Ovary (tissue), 9 donors: ENCODE data around the gene PCDH15. TPM values are rescaled to one million over a fixed set of nuclear protein-coding genes. Genes with fewer than 3 reads are reported as not detected.
A peak's percentile ranks its signal among the peaks of the same experiment; 100 is the strongest.

Source experiments
- DNase-seq, 5 donors: peaks; one replicate each; pipeline ENCODE4 v3.0.0-alpha.2; 2019 to 2020
- H3K27ac ChIP-seq, 2 donors: fragments of 200-600 bp; one replicate each; pipeline versions ENCODE4 v1.5.1 to v1.8.0; 2019 to 2022
- H3K27me3 ChIP-seq: fragments of 200-600 bp; one replicate; pipeline ENCODE4 v1.8.0; 2022
- H3K36me3 ChIP-seq: fragments of 200-600 bp; sonication (generic); one replicate; pipeline ENCODE4 v1.5.1; 2019
- H3K4me1 ChIP-seq: one replicate; pipeline ENCODE4 v1.8.1; 2013; ENCODE audit warnings: mild to moderate bottlenecking, moderate library complexity; ENCODE audit not compliant: insufficient read depth
- H3K4me3 ChIP-seq: fragments of 200-600 bp; sonication (generic); one replicate; pipeline ENCODE4 v1.5.1; 2017
- H3K9me3 ChIP-seq, 2 donors: fragments of 200-600 bp in 1 of 2; sonication (generic) in 1 of 2; one replicate each; pipeline versions ENCODE4 v1.5.1 to v1.8.1; 2013 to 2019; ENCODE audit warnings: mild to moderate bottlenecking in 1 of 2, moderate library complexity in 1 of 2
- EP300 ChIP-seq: sonication (generic); formaldehyde crosslinking; IDR thresholded peaks from one replicate; pipeline ENCODE4 v1.6.1; 2017; ENCODE audit warnings: antibody characterized with exemption
- POLR2A ChIP-seq: fragments of 450-650 bp; IDR thresholded peaks from one replicate; pipeline ENCODE4 v1.6.1; 2017; ENCODE audit warnings: antibody characterized with exemption, mild to moderate bottlenecking, moderate library complexity
- WGBS, 3 donors: extraction: QIAGEN DNeasy Blood & Tissue Kit in 1 of 3; methylation state at CpG; one replicate each; pipeline versions ENCODE4 v1.1.5 to v1.1.7; 2013 to 2017; 5-methylcytosine and 5-hydroxymethylcytosine counted together
- intact Hi-C, 4 donors: fragments of 100-400 bp; cut with DNase I; formaldehyde crosslinking; loops; one replicate each; pipeline versions ENCODE4 v1.11.0 to v1.15.1; 2022 to 2023
- microRNA counts: library from miRNA; unstranded; fragments of <30 nt; microRNA quantifications from one replicate; lab custom pipeline; 2016
- microRNA-seq, 3 donors: library from miRNA; unstranded; fragments of <30 nt; microRNA quantifications; one replicate each; pipeline versions ENCODE4 to v1.2.0, GENCODE V29; 2019 to 2020
- polyA plus RNA-seq, 2 donors: library from polyadenylated mRNA; stranded (reverse); fragments of 200-250 nt in 1 of 2; fragments of 350-450 nt in 1 of 2; fragmentation: Illumina TruSeq in 1 of 2; extraction: RNeasy Lipid Tissue Mini Kit (QIAGEN cat#74804) in 1 of 2; gene quantifications; one replicate each; pipeline ENCODE4 v1.2.3, GENCODE V29; 2013 to 2014
- small RNA-seq: library from RNA; depleted of rRNA; stranded (forward); fragments of <200 nt; gene quantifications from one replicate; pipeline ENCODE3, GENCODE V24; 2016
- total RNA-seq, 7 donors: library from RNA; depleted of rRNA in 2 of 7; stranded (reverse); fragments of >200 nt in 2 of 7; fragmentation: NEBNext Ultra II Directional in 3 of 7; extraction: Animal tissue kit (Norgen Biotek cat#: 25700) in 3 of 7; gene quantifications; one replicate each; pipeline versions ENCODE4 v1.1.0 to v1.2.4, GENCODE V29; 2016 to 2023
- TF ChIP-seq, protein P1 (sequence below), 3 donors: fragments of 450-650 bp in 2 of 3; fragments of 200-600 bp in 1 of 3; IDR thresholded peaks; one replicate each; pipeline versions ENCODE4 v1.5.1 to v1.8.0; 2016 to 2022; ENCODE audit warnings: antibody characterized with exemption in 3 of 3, mild to moderate bottlenecking in 1 of 3
- donor health status: DM: no; HTN: no; CAD: no; lungs with moderate emphysema.
- donor health status: DM: no; HTN: no; CAD: no.
- donor health status: Bipolar disorder and iron deficiency.
- donor health status: DM: yes; HTN: yes; CAD: no.
- donor health status: DM: no; HTN: no; CAD: no.
- donor health status: DM: yes; HTN: yes; CAD: no.

PCDH15 gene
- total and polyA plus RNA-seq, 9 donors = 0.02 to 0.34 TPM; not detected in 7

DNA sequence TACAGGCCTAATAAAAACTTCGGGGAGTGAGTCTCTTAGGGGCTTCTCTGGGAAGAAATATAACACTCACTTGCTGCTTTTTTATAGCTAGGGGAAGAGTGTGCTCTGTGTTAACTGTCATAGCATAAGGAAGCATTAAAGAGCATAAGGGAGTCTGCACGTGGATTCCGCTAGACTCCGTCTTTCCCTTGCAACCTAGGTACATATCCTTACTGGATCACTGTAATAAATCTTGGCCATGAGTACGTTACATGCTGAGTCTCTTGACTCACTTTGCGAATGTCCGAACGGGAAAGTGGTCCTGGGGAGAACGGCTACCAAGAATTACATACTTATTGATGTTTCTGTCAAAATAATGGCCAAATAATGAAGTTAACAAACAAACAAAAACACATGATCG lies 1029.3 kb downstream of the PCDH15 start:
- Histone ChIP-seq H3K4me1 (no peaks in the 10 kb centered on the region), H3K4me3 (no peak overlapping the region), H3K36me3 (no peaks in the 10 kb centered on the region), H3K27me3 (no peaks in the 10 kb centered on the region), H3K27ac (no peak overlapping the region), H3K9me3 (no peaks in the 10 kb centered on the region)
- TF ChIP-seq, protein P1, sequence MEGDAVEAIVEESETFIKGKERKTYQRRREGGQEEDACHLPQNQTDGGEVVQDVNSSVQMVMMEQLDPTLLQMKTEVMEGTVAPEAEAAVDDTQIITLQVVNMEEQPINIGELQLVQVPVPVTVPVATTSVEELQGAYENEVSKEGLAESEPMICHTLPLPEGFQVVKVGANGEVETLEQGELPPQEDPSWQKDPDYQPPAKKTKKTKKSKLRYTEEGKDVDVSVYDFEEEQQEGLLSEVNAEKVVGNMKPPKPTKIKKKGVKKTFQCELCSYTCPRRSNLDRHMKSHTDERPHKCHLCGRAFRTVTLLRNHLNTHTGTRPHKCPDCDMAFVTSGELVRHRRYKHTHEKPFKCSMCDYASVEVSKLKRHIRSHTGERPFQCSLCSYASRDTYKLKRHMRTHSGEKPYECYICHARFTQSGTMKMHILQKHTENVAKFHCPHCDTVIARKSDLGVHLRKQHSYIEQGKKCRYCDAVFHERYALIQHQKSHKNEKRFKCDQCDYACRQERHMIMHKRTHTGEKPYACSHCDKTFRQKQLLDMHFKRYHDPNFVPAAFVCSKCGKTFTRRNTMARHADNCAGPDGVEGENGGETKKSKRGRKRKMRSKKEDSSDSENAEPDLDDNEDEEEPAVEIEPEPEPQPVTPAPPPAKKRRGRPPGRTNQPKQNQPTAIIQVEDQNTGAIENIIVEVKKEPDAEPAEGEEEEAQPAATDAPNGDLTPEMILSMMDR (IDR thresholded peaks at IDR 0.05) = no peak
- TF ChIP-seq EP300 (no peak), POLR2A (no peak)
- DNase-seq = no peak
- intact Hi-C loops = no loop called here
- 54 to 78% (median 72%) methylated on average over 10 of the region's 10 CpGs for WGBS, 3 donors

DNA sequence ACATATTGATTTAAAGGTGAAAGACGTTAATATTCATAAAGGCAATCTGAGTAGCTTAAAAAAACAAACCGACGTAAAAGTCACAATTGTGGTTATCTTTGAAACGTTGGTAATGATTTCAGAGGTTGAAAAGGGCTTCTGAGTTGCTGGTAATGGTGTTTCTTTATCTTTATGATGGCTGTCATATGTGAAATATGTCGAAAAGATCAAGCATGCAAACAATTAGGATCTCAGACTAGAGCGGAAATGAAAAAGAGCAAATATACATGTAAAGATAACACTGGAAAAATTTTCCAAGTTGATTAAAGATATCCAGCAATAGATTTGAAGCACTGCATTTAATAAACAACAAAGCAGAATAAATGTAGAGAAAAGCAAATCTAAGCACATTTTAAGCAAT lies 1030.1 kb downstream of the PCDH15 start:
- Histone ChIP-seq H3K9me3 (no peaks in the 10 kb centered on the region), H3K27ac (no peak overlapping the region), H3K27me3 (no peaks in the 10 kb centered on the region), H3K36me3 (no peaks in the 10 kb centered on the region), H3K4me3 (no peak overlapping the region), H3K4me1 (no peaks in the 10 kb centered on the region)
- no peak for DNase-seq
- TF ChIP-seq POLR2A (no peak), EP300 (no peak)
- TF ChIP-seq, protein P1 (IDR thresholded peaks at IDR 0.05) = no peak
- WGBS, 3 donors = 36 to 46% (median 45%) methylated on average over 6 of the region's 6 CpGs
- intact Hi-C loops = no loop called here

DNA sequence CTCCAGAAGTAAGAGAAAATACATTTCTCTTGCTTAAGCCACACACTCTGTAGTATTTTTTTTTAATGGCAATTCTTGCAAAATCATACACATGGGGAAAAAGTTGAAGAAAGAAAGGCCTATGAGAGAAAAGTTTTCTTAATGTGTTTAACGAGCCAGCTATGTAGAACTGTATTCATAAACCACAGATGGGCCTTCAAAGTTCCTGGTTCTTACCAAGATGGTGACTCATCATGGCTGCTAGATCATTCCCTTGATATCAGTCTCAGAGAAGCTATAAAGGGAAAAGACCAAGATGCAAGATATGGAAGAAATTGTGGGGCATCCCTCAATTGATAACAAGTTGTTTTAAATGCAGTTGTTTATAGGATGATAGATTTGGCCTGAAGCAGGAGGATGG lies 1035.7 kb downstream of the PCDH15 start:
- Histone ChIP-seq H3K4me3 (no peak overlapping the region), H3K9me3 (no peaks in the 10 kb centered on the region), H3K36me3 (no peaks in the 10 kb centered on the region), H3K27ac (no peak overlapping the region), H3K27me3 (no peaks in the 10 kb centered on the region), H3K4me1 (no peaks in the 10 kb centered on the region)
- intact Hi-C loops = no loop called here
- DNase-seq = no peak
- WGBS, 3 donors = 75 to 81% (median 80%) methylated on average over 1 of the region's 1 CpG
- TF ChIP-seq, protein P1 (IDR thresholded peaks at IDR 0.05) = no peak
- TF ChIP-seq POLR2A = no peak
- no peak for TF ChIP-seq EP300

DNA sequence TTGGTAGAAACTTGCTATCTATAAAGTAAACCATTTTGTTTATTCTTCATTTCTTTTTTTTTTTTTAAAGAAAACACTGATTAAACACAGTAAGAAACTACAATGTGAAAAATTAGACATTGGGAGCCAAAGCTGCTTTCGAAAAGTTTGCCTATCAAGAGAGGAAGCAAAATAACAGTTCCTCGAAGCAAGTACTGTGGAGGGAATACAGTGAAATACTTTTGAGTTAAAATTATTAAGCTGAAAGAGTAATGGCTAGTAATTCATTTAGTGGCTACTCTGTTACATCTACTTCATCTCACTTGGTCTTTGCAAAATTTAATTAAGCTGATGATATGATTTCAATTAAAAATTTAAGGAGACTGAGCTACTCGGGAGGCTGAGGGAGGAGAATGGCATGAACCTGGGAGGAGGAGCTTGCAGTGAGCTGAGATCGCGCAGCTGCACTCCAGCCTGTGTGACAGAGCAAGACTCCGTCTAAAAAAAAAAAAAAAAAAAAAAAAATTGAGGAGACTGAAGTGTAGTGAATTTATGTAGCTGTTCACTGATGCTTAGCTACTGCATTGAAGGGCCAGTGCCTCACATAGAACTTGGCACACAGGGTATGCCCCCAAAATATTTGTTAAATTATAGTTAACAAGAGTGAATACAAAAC lies 1046.3 kb downstream of the PCDH15 start:
- intact Hi-C loops = no loop called here
- no peaks in the 10 kb centered on the region for H3K4me1 ChIP-seq
- no peaks in the 10 kb centered on the region for H3K9me3 ChIP-seq
- H3K36me3 ChIP-seq = no peaks in the 10 kb centered on the region
- DNase-seq = no peak
- 2 to 8% (median 8%) methylated on average over 6 of the region's 6 CpGs for WGBS, 3 donors
- TF ChIP-seq EP300 = no peak
- TF ChIP-seq, protein P1 (IDR thresholded peaks at IDR 0.05) = no peak
- TF ChIP-seq POLR2A = no peak
- H3K27me3 ChIP-seq = no peaks in the 10 kb centered on the region
- H3K27ac ChIP-seq = no peak overlapping the region
- no peak overlapping the region for H3K4me3 ChIP-seq

MicroRNAs encoded within 50 kb of the gene (microRNA counts, 767-probe panel; counts per million panel counts)
- 530 counts per million, percentile 78 among the panel's probes with 10 or more counts for microRNA hsa-miR-548f (lab: Ali Mortazavi, UCI)

Small RNAs within 50 kb of the gene (microRNA-seq; reads per million reads assigned to microRNA genes)
- gene MIR548F1 = 0 reads per million in 3 donors

Small RNAs within 50 kb of the gene (small RNA-seq; reads per million reads assigned to genes)
- gene AL365496.1 (not detected), gene MIR548F1 (not detected), gene RNU6-687P (not detected)
